T-helper 2 cell treated with Interferon-gamma antibody and Interleukin-4, amounts not matched to agents 5 μg/mL and 100 μg/mL, for 36 hours (primary cell): ENCODE data around the gene GALNS.
A peak's percentile ranks its signal among the peaks of the same experiment; 100 is the strongest.

ENCODE experiments used
- DNase-seq: peaks from one replicate; pipeline ENCODE4 v3.0.0; 2021; ENCODE audit warnings: low spot score
- H3K27ac Mint-ChIP-seq: one replicate; pipeline ENCODE4 v1.8.0; 2021; ENCODE audit warnings: mild to moderate bottlenecking, mixed read lengths
- H3K27me3 Mint-ChIP-seq: one replicate; pipeline ENCODE4 v1.8.0; 2021; ENCODE audit warnings: low read depth, mixed read lengths
- H3K36me3 Mint-ChIP-seq: one replicate; pipeline ENCODE4 v1.8.0; 2021; ENCODE audit warnings: low read depth, mixed read lengths
- H3K4me1 Mint-ChIP-seq: one replicate; pipeline ENCODE4 v1.8.0; 2021; ENCODE audit warnings: low read depth, mixed read lengths
- H3K4me3 Mint-ChIP-seq: one replicate; pipeline ENCODE4 v1.8.0; 2022; ENCODE audit warnings: mild to moderate bottlenecking, moderate library complexity, mixed read lengths
- H3K9me3 Mint-ChIP-seq: one replicate; pipeline ENCODE4 v1.8.0; 2021; ENCODE audit warnings: mixed read lengths

The GALNS gene

DNA sequence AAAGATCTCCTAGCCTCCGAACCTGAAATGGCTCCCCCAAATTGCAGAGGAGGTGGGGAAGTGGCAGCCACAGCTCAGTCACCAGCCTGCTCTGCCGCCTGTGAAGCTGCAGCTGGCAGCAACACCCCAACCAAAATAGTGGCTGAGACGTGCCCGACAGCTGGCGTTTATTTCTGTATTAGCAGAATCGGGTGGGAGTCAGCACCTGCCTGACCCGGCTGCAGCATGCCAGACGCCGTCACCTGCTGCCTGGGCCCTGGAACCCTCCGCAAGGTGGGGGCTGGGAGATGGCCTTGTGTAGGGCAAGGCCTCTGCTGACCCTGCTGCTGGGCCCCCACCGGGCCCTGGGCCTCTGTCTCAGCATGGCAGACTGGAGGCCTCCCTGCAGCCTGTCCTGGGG is 27.2 kb upstream of the GALNS start:
- H3K4me3 Mint-ChIP-seq = no peak overlapping the region
- no peak for DNase-seq
- H3K36me3 Mint-ChIP-seq = no peaks in the 10 kb centered on the region
- H3K9me3 Mint-ChIP-seq = no peaks in the 10 kb centered on the region
- H3K27me3 Mint-ChIP-seq = no peaks in the 10 kb centered on the region
- H3K27ac Mint-ChIP-seq = no peak overlapping the region
- peaks cover 5% of the 10 kb centered on the region for H3K4me1 Mint-ChIP-seq

DNA sequence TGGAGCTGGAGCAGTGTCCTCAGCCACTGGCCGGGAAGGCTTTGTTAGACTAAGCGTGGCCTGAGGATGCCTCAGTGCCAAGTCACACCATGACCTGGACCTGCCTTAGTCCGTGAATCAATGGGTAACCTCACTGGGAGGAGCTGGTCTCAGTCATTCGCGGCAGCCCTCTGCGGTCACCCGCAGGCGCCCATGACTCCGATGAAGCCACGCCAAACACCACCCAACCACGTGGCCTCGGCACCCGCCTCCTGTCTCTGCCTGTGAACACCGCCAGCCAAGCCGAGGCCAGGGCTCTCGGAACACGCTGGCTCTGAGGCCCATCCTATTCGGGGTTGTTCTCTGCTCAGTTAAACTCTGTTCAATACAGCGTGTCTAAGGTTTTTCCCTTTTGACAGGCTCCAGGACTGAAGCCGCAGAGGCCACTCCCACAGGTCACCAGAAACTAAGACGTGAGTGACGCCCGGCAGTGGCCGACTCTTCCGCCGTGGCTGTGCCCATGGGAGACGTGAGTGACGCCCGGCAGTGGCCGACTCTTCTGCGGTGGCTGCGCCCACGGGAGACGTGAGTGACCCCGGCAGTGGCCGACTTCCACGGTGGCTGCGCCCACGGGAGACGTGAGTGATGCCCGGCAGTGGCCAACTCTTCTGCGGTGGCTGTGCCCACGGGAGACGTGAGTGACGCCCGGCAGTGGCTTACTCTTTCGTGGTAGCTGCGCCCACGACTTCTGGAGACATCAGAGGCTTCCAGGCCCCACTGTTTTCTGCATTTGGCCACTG is 26.6 kb upstream of the GALNS start:
- no peaks in the 10 kb centered on the region for H3K36me3 Mint-ChIP-seq
- no peak overlapping the region for H3K4me3 Mint-ChIP-seq
- H3K9me3 Mint-ChIP-seq = no peaks in the 10 kb centered on the region
- no peak overlapping the region for H3K27ac Mint-ChIP-seq
- H3K4me1 Mint-ChIP-seq = peaks cover 5% of the 10 kb centered on the region
- H3K27me3 Mint-ChIP-seq = no peaks in the 10 kb centered on the region
- no peak for DNase-seq

DNA sequence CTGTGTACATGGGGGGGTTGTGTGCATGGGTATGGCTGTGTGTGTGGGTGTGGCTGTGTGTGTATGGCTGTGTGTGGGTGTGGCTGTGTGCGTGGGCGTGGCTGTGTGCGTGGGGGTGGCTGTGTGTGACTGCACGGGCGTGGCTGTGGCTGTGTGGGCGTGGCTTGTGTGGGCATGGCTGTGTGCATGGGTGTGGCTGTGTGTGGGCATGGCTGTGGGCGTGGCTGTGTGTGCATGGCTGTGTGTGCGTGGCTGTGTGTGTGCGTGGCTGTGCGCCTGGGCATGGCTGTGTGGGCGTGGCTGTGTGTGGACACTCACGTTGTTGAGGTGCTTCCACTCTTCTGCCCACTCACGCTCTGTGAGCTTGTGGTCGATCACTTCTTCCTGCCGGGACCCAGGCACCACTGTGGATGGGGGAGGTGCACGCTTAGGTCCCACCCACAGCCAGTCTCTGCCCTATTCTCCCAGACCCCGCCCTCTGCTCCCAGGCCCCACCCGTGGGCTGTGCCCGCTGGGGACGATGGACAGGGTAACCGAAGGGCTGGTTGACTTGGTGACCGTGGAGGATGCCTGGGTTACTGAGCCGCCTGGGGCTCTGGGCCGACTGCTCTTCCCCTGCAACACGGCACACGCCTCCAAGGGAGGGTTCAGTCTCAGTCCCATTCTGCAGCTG is 25.7 kb upstream of the GALNS start:
- no peaks in the 10 kb centered on the region for H3K27me3 Mint-ChIP-seq
- H3K9me3 Mint-ChIP-seq = no peaks in the 10 kb centered on the region
- no peaks in the 10 kb centered on the region for H3K36me3 Mint-ChIP-seq
- no peak overlapping the region for H3K4me3 Mint-ChIP-seq
- no peak for DNase-seq
- H3K27ac Mint-ChIP-seq = no peak overlapping the region
- peaks cover 5% of the 10 kb centered on the region for H3K4me1 Mint-ChIP-seq

- Mint-ChIP-seq H3K36me3 (no peaks in the 10 kb centered on the region), H3K9me3 (no peaks in the 10 kb centered on the region), H3K4me1 (peaks cover 5% of the 10 kb centered on the region), H3K4me3 (no peak overlapping the region), H3K27me3 (no peaks in the 10 kb centered on the region), H3K27ac (no peak overlapping the region)
- no peak for DNase-seq
These were observed 25.1 kb upstream of the GALNS start for GRCh38 chr16:88881675-88882357.

DNA sequence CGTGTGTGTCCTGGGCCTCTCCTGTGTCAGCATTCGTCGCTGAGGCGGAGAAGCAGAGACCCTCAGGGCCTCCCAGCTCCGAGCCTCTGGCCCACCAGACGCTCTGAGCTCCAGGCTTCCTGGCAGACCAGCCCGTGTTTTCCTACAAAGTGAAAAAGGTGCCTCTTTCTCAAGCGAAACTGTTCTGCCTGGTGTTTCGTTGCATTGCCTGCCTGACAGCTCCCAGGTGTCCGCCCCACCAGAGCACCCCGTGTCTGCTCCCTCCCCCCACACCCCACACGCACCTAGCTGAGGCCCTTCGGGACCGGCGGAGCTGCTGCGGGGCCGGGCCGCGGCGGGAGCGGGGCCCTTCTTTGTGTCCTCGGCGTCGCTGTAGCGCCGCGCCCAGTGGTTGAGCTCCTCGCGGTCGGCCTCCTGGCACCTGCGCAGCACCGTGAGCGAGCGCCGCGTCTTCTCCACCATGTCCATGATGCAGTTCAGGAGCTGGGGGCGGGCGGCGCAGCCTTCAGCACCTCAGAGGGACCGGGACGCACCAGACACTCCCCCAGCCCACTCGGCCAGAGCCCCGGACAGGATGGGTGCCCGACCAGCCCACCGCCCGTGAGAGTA is 24.4 kb upstream of the GALNS start:
- Mint-ChIP-seq H3K27me3 (no peaks in the 10 kb centered on the region), H3K4me3 (no peak overlapping the region), H3K36me3 (no peaks in the 10 kb centered on the region), H3K27ac (no peak overlapping the region), H3K9me3 (no peaks in the 10 kb centered on the region), H3K4me1 (peaks cover 5% of the 10 kb centered on the region)
- DNase-seq = no peak

DNA sequence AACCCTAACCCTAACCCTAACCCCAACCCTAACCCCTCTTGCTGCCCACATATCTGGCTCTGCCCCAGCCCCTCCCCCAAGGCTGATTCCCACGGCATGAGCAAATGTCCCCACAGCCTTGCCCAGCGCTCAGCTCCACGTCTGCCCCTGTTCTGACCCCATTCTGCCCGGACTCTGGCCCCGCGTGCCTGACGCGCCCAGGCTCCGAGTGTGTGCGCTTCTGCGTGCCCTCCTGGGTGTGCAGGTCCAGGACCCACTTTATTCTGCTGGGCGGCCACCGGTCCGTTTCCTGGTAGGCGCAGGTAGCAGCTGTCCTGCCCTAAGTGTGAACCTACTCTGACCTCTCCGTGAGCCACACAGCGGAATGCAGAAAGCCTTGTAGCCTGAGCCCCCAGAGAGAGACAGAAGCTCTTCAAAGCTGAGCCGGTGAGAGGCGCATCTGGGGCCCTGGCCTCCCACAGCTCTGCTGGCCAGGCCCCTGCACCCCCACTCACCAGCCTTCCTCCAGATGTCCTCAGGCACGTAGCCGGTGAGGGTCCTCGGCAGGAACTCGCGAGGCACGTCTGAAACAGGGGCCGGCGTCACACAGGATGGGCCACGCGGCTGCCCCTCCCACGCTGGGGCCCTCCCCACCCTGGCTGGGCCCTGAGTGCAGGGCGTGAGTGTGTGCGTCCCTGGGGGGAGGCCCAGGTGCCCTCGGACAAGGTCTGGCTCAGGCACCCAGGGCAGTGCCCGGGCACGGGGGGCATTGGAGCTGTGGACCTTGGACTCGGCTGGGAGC is 23.7 kb upstream of the GALNS start:
- H3K4me3 Mint-ChIP-seq = no peak overlapping the region
- H3K9me3 Mint-ChIP-seq = no peaks in the 10 kb centered on the region
- peaks cover 5% of the 10 kb centered on the region for H3K4me1 Mint-ChIP-seq
- H3K36me3 Mint-ChIP-seq = no peaks in the 10 kb centered on the region
- DNase-seq = no peak
- H3K27ac Mint-ChIP-seq = peak overlapping the region; percentile 49
- H3K27me3 Mint-ChIP-seq = peaks cover 2% of the 10 kb centered on the region

DNA sequence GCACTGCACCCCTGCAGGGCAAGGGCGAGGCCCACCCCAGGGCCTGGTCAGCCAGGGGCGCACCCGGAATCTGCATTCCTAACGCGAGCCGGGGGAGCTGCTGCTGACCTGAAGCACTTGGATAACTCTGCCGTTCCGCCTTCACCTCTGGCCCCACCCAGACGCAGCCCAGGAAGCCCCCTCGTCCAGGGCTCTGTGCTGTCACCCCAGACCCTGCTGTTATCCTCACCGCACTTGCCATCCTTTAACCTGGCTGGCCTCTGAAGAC is 23.0 kb upstream of the GALNS start:
- no peak overlapping the region for H3K4me3 Mint-ChIP-seq
- no peaks in the 10 kb centered on the region for H3K9me3 Mint-ChIP-seq
- H3K27me3 Mint-ChIP-seq = peaks cover 2% of the 10 kb centered on the region
- DNase-seq = no peak
- H3K36me3 Mint-ChIP-seq = no peaks in the 10 kb centered on the region
- peaks cover 5% of the 10 kb centered on the region for H3K4me1 Mint-ChIP-seq
- no peak overlapping the region for H3K27ac Mint-ChIP-seq

DNA sequence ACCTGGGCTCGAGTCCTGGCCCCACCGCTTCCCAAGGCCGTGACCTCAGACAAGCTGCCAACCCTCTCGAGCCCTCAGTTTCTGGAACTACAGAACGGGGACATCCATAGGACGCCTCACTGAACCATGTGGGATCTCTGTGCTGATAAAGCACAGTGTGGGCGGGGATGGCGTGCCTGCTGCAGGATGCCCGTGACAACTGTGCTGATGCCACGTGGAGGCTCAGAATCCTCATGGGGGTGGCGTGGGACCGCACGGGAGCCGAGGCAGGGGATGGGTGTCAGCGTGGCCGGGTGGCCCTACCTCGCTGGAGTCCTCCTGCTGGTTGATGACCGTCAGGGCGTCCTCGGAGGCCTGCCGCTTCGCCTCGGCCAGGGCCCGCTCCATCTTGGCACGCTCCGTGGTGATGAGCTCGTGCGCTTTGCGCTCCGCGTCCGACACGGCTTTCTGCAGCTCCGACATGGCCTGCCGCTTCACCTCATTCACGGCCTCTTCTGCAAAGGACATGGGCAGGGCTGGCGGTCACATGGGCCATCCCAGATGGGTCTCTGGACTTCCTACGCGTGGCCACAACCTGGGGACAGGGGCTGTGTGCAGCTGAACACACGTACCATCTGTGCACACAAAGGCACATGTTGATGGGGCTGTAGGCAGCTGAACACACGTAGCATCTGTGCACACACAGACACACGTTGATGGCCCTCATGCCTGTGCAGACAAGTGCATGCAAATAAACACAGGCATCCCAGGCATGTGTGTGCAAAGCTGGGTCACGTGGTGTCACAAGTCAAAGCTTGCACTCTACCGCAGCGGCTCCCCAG is 22.4 kb upstream of the GALNS start:
- no peaks in the 10 kb centered on the region for H3K36me3 Mint-ChIP-seq
- H3K27me3 Mint-ChIP-seq = peaks cover 2% of the 10 kb centered on the region
- peaks cover 5% of the 10 kb centered on the region for H3K4me1 Mint-ChIP-seq
- H3K27ac Mint-ChIP-seq = no peak overlapping the region
- no peak overlapping the region for H3K4me3 Mint-ChIP-seq
- no peaks in the 10 kb centered on the region for H3K9me3 Mint-ChIP-seq
- no peak for DNase-seq

DNA sequence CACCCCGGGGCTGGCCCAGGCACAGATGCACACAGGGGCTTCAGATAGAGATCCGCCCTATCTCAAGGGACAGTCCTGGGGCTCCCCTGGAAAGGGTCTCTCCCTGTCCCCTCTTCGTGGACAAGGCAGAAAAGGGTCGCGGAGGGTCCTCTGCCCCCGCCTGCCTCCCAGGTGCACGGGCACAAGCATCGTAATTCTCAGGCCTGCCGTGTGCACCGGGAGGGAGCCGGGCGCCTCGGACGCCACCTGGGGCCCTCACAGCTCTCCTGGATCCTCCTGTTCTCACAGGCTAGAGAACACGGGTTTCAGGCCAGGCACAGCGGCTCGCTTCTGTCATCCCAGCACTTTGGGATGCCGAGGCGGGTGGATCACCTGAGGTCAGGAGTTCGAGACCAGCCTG is 21.6 kb upstream of the GALNS start:
- DNase-seq = no peak
- H3K36me3 Mint-ChIP-seq = no peaks in the 10 kb centered on the region
- peaks cover 5% of the 10 kb centered on the region for H3K4me1 Mint-ChIP-seq
- no peak overlapping the region for H3K27ac Mint-ChIP-seq
- H3K9me3 Mint-ChIP-seq = no peaks in the 10 kb centered on the region
- H3K4me3 Mint-ChIP-seq = no peak overlapping the region
- peaks cover 2% of the 10 kb centered on the region for H3K27me3 Mint-ChIP-seq

- DNase-seq = no peak
- no peaks in the 10 kb centered on the region for H3K9me3 Mint-ChIP-seq
- peaks cover 5% of the 10 kb centered on the region for H3K4me1 Mint-ChIP-seq
- H3K27me3 Mint-ChIP-seq = peaks cover 2% of the 10 kb centered on the region
- no peak overlapping the region for H3K27ac Mint-ChIP-seq
- no peak overlapping the region for H3K4me3 Mint-ChIP-seq
- no peaks in the 10 kb centered on the region for H3K36me3 Mint-ChIP-seq
These were observed 21.0 kb upstream of the GALNS start for GRCh38 chr16:88877564-88878289.

GRCh38 chr16:88876942-88877526 is 20.3 kb upstream of the GALNS start:
- H3K9me3 Mint-ChIP-seq = no peaks in the 10 kb centered on the region
- H3K4me3 Mint-ChIP-seq = no peak overlapping the region
- no peak for DNase-seq
- H3K4me1 Mint-ChIP-seq = no peaks in the 10 kb centered on the region
- H3K27ac Mint-ChIP-seq = no peak overlapping the region
- H3K36me3 Mint-ChIP-seq = no peaks in the 10 kb centered on the region
- H3K27me3 Mint-ChIP-seq = peaks cover 2% of the 10 kb centered on the region

DNA sequence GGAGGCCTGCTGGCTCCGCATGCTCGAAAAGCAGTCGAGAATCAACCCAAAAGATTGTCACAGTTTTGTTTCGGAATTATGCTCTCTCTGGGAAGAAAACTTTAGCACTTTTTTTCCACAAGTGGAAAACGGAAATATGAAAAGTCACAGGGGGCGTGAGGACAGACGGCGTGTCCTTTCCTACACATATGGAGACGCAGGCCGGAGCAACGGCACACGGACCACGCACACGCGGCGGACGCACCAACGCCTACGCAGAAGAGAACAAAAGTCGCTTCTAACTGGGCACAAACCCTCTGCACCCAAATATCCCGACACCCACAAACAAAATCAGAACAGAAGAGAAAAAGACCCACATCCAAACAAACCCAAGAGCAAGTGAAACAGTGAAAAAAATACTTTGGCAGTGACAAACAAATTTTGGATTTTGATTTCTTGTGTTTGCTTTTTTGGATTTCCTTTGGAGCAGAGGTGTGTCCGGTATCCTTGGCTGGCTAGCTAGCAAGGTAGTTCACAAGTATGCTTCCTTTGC is 19.0 kb upstream of the GALNS start:
- Mint-ChIP-seq H3K9me3 (no peaks in the 10 kb centered on the region), H3K27ac (no peak overlapping the region), H3K4me1 (no peaks in the 10 kb centered on the region), H3K4me3 (no peak overlapping the region), H3K27me3 (peaks cover 7% of the 10 kb centered on the region), H3K36me3 (no peaks in the 10 kb centered on the region)
- DNase-seq = no peak
